HepG2 (cell line): ENCODE data around the gene SECTM1. TPM values are rescaled to one million over a fixed set of nuclear protein-coding genes. Genes with fewer than 3 reads are reported as not detected.

ENCODE experiments used
- CEBPG ChIP-seq: IDR thresholded peaks from 2 replicates; pipeline ENCODE4 v1.6.1; 2016
- DNMT3B ChIP-seq: conservative IDR thresholded peaks from 2 replicates; pipeline ENCODE4 v1.6.1; 2016; ENCODE audit warnings: missing biosample characterization, control low read depth
- IRF2 ChIP-seq: IDR thresholded peaks from 2 replicates; pipeline ENCODE4 v1.6.1; 2018; ENCODE audit warnings: missing genetic modification reagents, missing compliant biosample characterization
- KDM1A ChIP-seq: IDR thresholded peaks from 2 replicates; pipeline ENCODE4 v1.6.1; 2016; ENCODE audit warnings: missing compliant biosample characterization
- MAF1 ChIP-seq: sonication (generic); formaldehyde crosslinking; IDR thresholded peaks from 2 replicates; pipeline ENCODE4 v1.5.0; 2020; ENCODE audit warnings: missing genetic modification reagents, borderline replicate concordance
- MATR3 ChIP-seq: sonication (generic); formaldehyde crosslinking; IDR thresholded peaks from 2 replicates; pipeline ENCODE4 v1.4.0; 2020; ENCODE audit warnings: missing genetic modification reagents
- PATZ1 ChIP-seq: sonication (generic); formaldehyde crosslinking; IDR thresholded peaks from 2 replicates; pipeline ENCODE4 v1.4.0; 2020; ENCODE audit warnings: missing genetic modification reagents
- PHB2 ChIP-seq: fragments of 450-650 bp; IDR thresholded peaks from 2 replicates; pipeline ENCODE4 v1.6.1; 2018; ENCODE audit not compliant: partially characterized antibody
- SMARCC2 ChIP-seq: fragments of 450-650 bp; IDR thresholded peaks from 2 replicates; pipeline ENCODE4 v1.6.1; 2017; ENCODE audit warnings: antibody characterized with exemption, mild to moderate bottlenecking
- SNRNP70 ChIP-seq: fragments of 200-400 bp; formaldehyde crosslinking; IDR thresholded peaks from 2 replicates; pipeline ENCODE4 v1.6.1; 2017; ENCODE audit warnings: mild to moderate bottlenecking, low read depth, low read length, moderate library complexity
- SOX6 ChIP-seq, 2 experiments: fragments of 450-650 bp in 1 of 2; sonication (generic) in 1 of 2; formaldehyde crosslinking in 1 of 2; IDR thresholded peaks; 2 replicates each; pipeline versions ENCODE4 v1.4.0 to v1.6.1; 2017 to 2020; ENCODE audit warnings: antibody characterized with exemption in 1 of 2, mild to moderate bottlenecking in 1 of 2, missing genetic modification reagents in 1 of 2
- STAT5B ChIP-seq: sonication (generic); formaldehyde crosslinking; IDR thresholded peaks from 2 replicates; pipeline ENCODE4 v1.4.0; 2020; ENCODE audit warnings: missing genetic modification reagents
- TFE3 ChIP-seq: IDR thresholded peaks from 2 replicates; pipeline ENCODE4 v1.6.1; 2016
- UBTF ChIP-seq: sonication (generic); formaldehyde crosslinking; IDR thresholded peaks from 2 replicates; pipeline ENCODE4 v1.4.0; 2020; ENCODE audit warnings: mild to moderate bottlenecking, missing genetic modification reagents
- ZNF101 ChIP-seq: sonication (generic); formaldehyde crosslinking; IDR thresholded peaks from 2 replicates; pipeline ENCODE4 v1.4.0; 2020; ENCODE audit warnings: mild to moderate bottlenecking, low read depth, missing genetic modification reagents, borderline replicate concordance
- ZNF414 ChIP-seq: sonication (generic); formaldehyde crosslinking; IDR thresholded peaks from 2 replicates; pipeline ENCODE4 v1.5.0; 2020; ENCODE audit warnings: missing genetic modification reagents
- ZNF513 ChIP-seq: sonication (generic); formaldehyde crosslinking; conservative IDR thresholded peaks from 2 replicates; pipeline ENCODE4 v1.5.0; 2020; ENCODE audit warnings: missing genetic modification reagents
- ZNF572 ChIP-seq: sonication (generic); formaldehyde crosslinking; IDR thresholded peaks from 2 replicates; pipeline ENCODE4 v1.5.1; 2020; ENCODE audit warnings: mild to moderate bottlenecking, missing genetic modification reagents
- ZNF605 ChIP-seq: sonication (generic); formaldehyde crosslinking; IDR thresholded peaks from 2 replicates; pipeline ENCODE4 v1.8.0; 2022; ENCODE audit warnings: mild to moderate bottlenecking, missing genetic modification reagents
- ZNF629 ChIP-seq: sonication (generic); formaldehyde crosslinking; conservative IDR thresholded peaks from 2 replicates; pipeline ENCODE4 v1.5.0; 2020; ENCODE audit warnings: missing genetic modification reagents
- ZNF790 ChIP-seq: sonication (generic); formaldehyde crosslinking; IDR thresholded peaks from 2 replicates; pipeline ENCODE4 v1.8.0; 2022; ENCODE audit warnings: missing genetic modification reagents, mild to moderate bottlenecking, borderline replicate concordance
- ZNF816 ChIP-seq: sonication (generic); formaldehyde crosslinking; IDR thresholded peaks from 2 replicates; pipeline ENCODE4 v1.8.0; 2022; ENCODE audit warnings: missing genetic modification reagents, mild to moderate bottlenecking, borderline replicate concordance
- polyA plus RNA-seq, 8 experiments: library from polyadenylated mRNA; depleted of rRNA in 3 of 8; stranded (reverse) in 7 of 8; unstranded in 1 of 8; fragments of >200 nt; fragmentation: Illumina TruSeq in 4 of 8; extraction: Trizol in 4 of 8; gene quantifications; 2 replicates each; pipeline versions ENCODE4 v1.2.1 to v1.2.3, GENCODE V29; 2011 to 2016; ENCODE audit warnings: low read depth in 4 of 8, missing spikeins in 1 of 8, mixed read lengths in 1 of 8; ENCODE audit not compliant: insufficient read depth in 1 of 8
- total RNA-seq, 5 experiments: library from RNA; depleted of rRNA; stranded (reverse); fragments of >200 nt; fragmentation: Illumina TruSeq; extraction: Trizol; gene quantifications; 2 replicates each; pipeline ENCODE4 v1.2.3, GENCODE V29; 2016; ENCODE audit warnings: low read depth in 1 of 5

Gene SECTM1
- total and polyA plus RNA-seq, 2 of the 13 experiments (the other 11 are each of a cell fraction or from before 2014, with no cell fraction given) = 3.5 to 5.3 TPM

GRCh38 chr17:82351713-82352488 is 18.3 kb upstream of the SECTM1 start (continued):
- TF ChIP-seq IRF2 (CRISPR knock-in tag) (peak; percentile 84; the same call in 1 of the 2 replicates), PHB2 (no peak), MATR3 (CRISPR knock-in tag) (no peak), UBTF (CRISPR knock-in tag) (peak; percentile 81), PATZ1 (peak; percentile 36; the same call in 1 of the 2 replicates), KDM1A (CRISPR knock-in tag) (no peak; the same call in 1 of the 2 replicates), STAT5B (CRISPR knock-in tag) (no peak), TFE3 (CRISPR knock-in tag) (peak; percentile 74), ZNF513 (no peak; the same call in 1 of the 2 replicates), SOX6 (IDR thresholded peaks at IDR 0.05) (no peak), SOX6 (CRISPR knock-in tag; IDR thresholded peaks at IDR 0.05) (peak; percentile 69; the same call in 1 of the 2 replicates), ZNF605 (CRISPR knock-in tag) (peak; percentile 53; the same call in 1 of the 2 replicates), DNMT3B (CRISPR knock-in tag) (no peak), ZNF816 (CRISPR knock-in tag) (peak; percentile 53; the same call in 1 of the 2 replicates), ZNF629 (CRISPR knock-in tag) (no peak), CEBPG (CRISPR knock-in tag) (no peak; the same call in 1 of the 2 replicates), ZNF414 (CRISPR knock-in tag) (no peak; the same call in 1 of the 2 replicates), ZNF790 (CRISPR knock-in tag) (no peak), SNRNP70 (no peak), MAF1 (no peak), SMARCC2 (no peak), ZNF572 (CRISPR knock-in tag) (peak; percentile 77; the same call in 1 of the 2 replicates), ZNF101 (no peak)
